ENCODE data around the gene CTTNBP2NL.
A peak's percentile ranks its signal among the peaks of the same experiment; 100 is the strongest.

CTTNBP2NL gene

GRCh38 chr1:112509005-112509659 is 113.1 kb downstream of the CTTNBP2NL start:
- no peak overlapping the region for H3K27ac ChIP-seq (ENCODE audit: insufficient read depth, low read depth, low read length, poor library complexity, severe bottlenecking)
- 1 to 2% methylated on average over 66 of the region's 66 CpGs for WGBS, 2 experiments
- peaks cover 84% of the 10 kb centered on the region for H3K27me3 ChIP-seq (ENCODE audit: control insufficient read depth, insufficient read depth, low read length, poor library complexity, severe bottlenecking)
- peaks cover 39% of the 10 kb centered on the region for H3K4me1 ChIP-seq (ENCODE audit: control insufficient read depth, insufficient read depth, low read length)
- H3K36me3 ChIP-seq (ENCODE audit: control insufficient read depth, insufficient read depth, low read length) = no peaks in the 10 kb centered on the region
- H3K9me3 ChIP-seq (ENCODE audit: control insufficient read depth, low read length) = no peaks in the 10 kb centered on the region
- peak overlapping the region; percentile 52 for H3K4me3 ChIP-seq (ENCODE audit: insufficient read depth, low read depth, low read length)

GRCh38 chr1:112509660-112510178 is 113.7 kb downstream of the CTTNBP2NL start:
- Histone ChIP-seq H3K27me3 (ENCODE audit: control insufficient read depth, insufficient read depth, low read length, poor library complexity, severe bottlenecking) (peaks cover 82% of the 10 kb centered on the region), H3K4me3 (ENCODE audit: insufficient read depth, low read depth, low read length) (peak overlapping the region; percentile 52), H3K4me1 (ENCODE audit: control insufficient read depth, insufficient read depth, low read length) (peaks cover 39% of the 10 kb centered on the region), H3K36me3 (ENCODE audit: control insufficient read depth, insufficient read depth, low read length) (no peaks in the 10 kb centered on the region), H3K27ac (ENCODE audit: insufficient read depth, low read depth, low read length, poor library complexity, severe bottlenecking) (no peak overlapping the region), H3K9me3 (ENCODE audit: control insufficient read depth, low read length) (no peaks in the 10 kb centered on the region)
- WGBS, 2 experiments = 8 to 10% methylated on average over 16 of the region's 16 CpGs

GRCh38 chr1:112510340-112510739 is 114.3 kb downstream of the CTTNBP2NL start:
- WGBS, 2 experiments = 6% methylated on average over 6 of the region's 7 CpGs
- Histone ChIP-seq H3K36me3 (ENCODE audit: control insufficient read depth, insufficient read depth, low read length) (no peaks in the 10 kb centered on the region), H3K27me3 (ENCODE audit: control insufficient read depth, insufficient read depth, low read length, poor library complexity, severe bottlenecking) (peaks cover 79% of the 10 kb centered on the region), H3K27ac (ENCODE audit: insufficient read depth, low read depth, low read length, poor library complexity, severe bottlenecking) (no peak overlapping the region), H3K4me3 (ENCODE audit: insufficient read depth, low read depth, low read length) (peak overlapping the region; percentile 52), H3K9me3 (ENCODE audit: control insufficient read depth, low read length) (no peaks in the 10 kb centered on the region), H3K4me1 (ENCODE audit: control insufficient read depth, insufficient read depth, low read length) (peaks cover 43% of the 10 kb centered on the region)

All from ectodermal cell (in vitro differentiated cells).